Left renal cortex interstitium (tissue), 4 donors: ENCODE results near the gene DHDDS. TPM values are rescaled to one million over a fixed set of nuclear protein-coding genes. Genes with fewer than 3 reads are reported as not detected.

Experiments
- polyA plus RNA-seq, 4 donors: library from polyadenylated mRNA; unstranded; fragments of 120-200 nt; gene quantifications; one replicate each; pipeline ENCODE4 v1.2.1, GENCODE V29; 2013; ENCODE audit not compliant: insufficient read length in 4 of 4

The DHDDS gene
- polyA plus RNA-seq, 4 donors = 29.6 to 43.2 (median 39.2) TPM

Other genes with a start within 250 kb of the DHDDS start
- under 1 TPM in 3 of 4 donors, not detected in 1; 0.13 to 0.17 (median 0.16) TPM for gene CATSPER4, start 241.7 kb upstream of the DHDDS start, polyA plus RNA-seq
- gene CEP85, start 198.1 kb upstream of the DHDDS start, polyA plus RNA-seq = 10 to 100 TPM; 11.7 to 23.1 (median 19.2) TPM
- gene SH3BGRL3, start 152.2 kb upstream of the DHDDS start, polyA plus RNA-seq = 100 to 1,000 TPM in 2 of 4 donors, 10 to 100 TPM in 2; 85.5 to 114 (median 100) TPM
- gene UBXN11, start 125.7 kb upstream of the DHDDS start, polyA plus RNA-seq = 10 to 100 TPM; 30.4 to 58.2 (median 44.6) TPM
- 1 to 10 TPM; 1.7 to 9.6 (median 5.3) TPM for gene CD52, start 114.4 kb upstream of the DHDDS start, polyA plus RNA-seq
- 1 to 10 TPM in 1 of 4 donors, under 1 TPM in 3; 0.44 to 1.1 (median 0.79) TPM for gene CRYBG2, start 78.2 kb upstream of the DHDDS start, polyA plus RNA-seq
- under 1 TPM in 1 of 4 donors, not detected in 3; 0.14 TPM for gene ZNF683, start 59.6 kb upstream of the DHDDS start, polyA plus RNA-seq
- gene LIN28A, start 21.5 kb upstream of the DHDDS start, polyA plus RNA-seq = under 1 TPM; 0.04 to 0.14 (median 0.08) TPM
- 1,000 to 10,000 TPM; 1,053 to 1,182 (median 1,119) TPM for gene HMGN2, start 40.1 kb downstream of the DHDDS start, polyA plus RNA-seq
- gene RPS6KA1, start 97.4 kb downstream of the DHDDS start, polyA plus RNA-seq = 10 to 100 TPM; 20.3 to 30.2 (median 21.8) TPM